Keratinocyte (primary cell): ENCODE measurements around the gene APMAP. TPM values are rescaled to one million over a fixed set of nuclear protein-coding genes. Genes with fewer than 3 reads are reported as not detected.

Experiments
- DNase-seq: peaks from one replicate; pipeline ENCODE4 v3.0.0-alpha.2; 2011; ENCODE audit warnings: low read depth, missing footprints, low spot score
- FAIRE-seq: peaks from 2 replicates; lab custom pipeline; 2011; peaks lifted over from hg19 to GRCh38; lab: Jason Lieb, UNC
- H2AFZ ChIP-seq: 2 replicates; pipeline ENCODE4 v1.6.0; 2012; ENCODE audit warnings: low read length, control low read depth, inconsistent platforms; ENCODE audit not compliant: control insufficient read depth
- H3K27ac ChIP-seq: 2 replicates; pipeline ENCODE4 v1.5.1; 2011; ENCODE audit warnings: low read length; ENCODE audit not compliant: control insufficient read depth, insufficient read depth
- H3K27me3 ChIP-seq: 3 replicates; pipeline ENCODE4 v1.6.0; 2011; ENCODE audit warnings: low read length; ENCODE audit not compliant: control insufficient read depth, insufficient read depth; ENCODE audit errors: extremely low read depth
- H3K36me3 ChIP-seq, 2 experiments: 2 replicates in 1 of 2; 3 replicates in 1 of 2; pipeline ENCODE4 v1.5.1; 2011; ENCODE audit warnings: low read length in 2 of 2, mild to moderate bottlenecking in 1 of 2; ENCODE audit not compliant: control insufficient read depth in 2 of 2, insufficient read depth in 2 of 2; ENCODE audit errors: extremely low read depth in 1 of 2
- H3K4me1 ChIP-seq: 3 replicates; pipeline ENCODE4 v1.5.1; 2011; ENCODE audit warnings: low read length; ENCODE audit not compliant: control insufficient read depth, insufficient read depth; ENCODE audit errors: extremely low read depth
- H3K4me2 ChIP-seq: 3 replicates; pipeline ENCODE4 v1.6.0; 2011; ENCODE audit warnings: low read depth, low read length; ENCODE audit not compliant: control insufficient read depth, insufficient read depth; ENCODE audit errors: extremely low read depth
- H3K4me3 ChIP-seq, 3 experiments: fragments of 200-600 bp in 1 of 3; sonication (generic) in 1 of 3; 2 replicates in 2 of 3; 3 replicates in 1 of 3; pipeline ENCODE4 v1.5.1; 2011 to 2016; ENCODE audit warnings: low read length in 3 of 3, mild to moderate bottlenecking in 3 of 3, control low read depth in 2 of 3, inconsistent platforms in 1 of 3, low read depth in 1 of 3, mixed read lengths in 1 of 3, mixed run types in 1 of 3, moderate library complexity in 1 of 3; ENCODE audit not compliant: control insufficient read depth in 2 of 3, insufficient read depth in 2 of 3; ENCODE audit errors: extremely low read depth in 1 of 3
- H3K79me2 ChIP-seq: 2 replicates; pipeline ENCODE4 v1.6.0; 2012; ENCODE audit warnings: low read length; ENCODE audit not compliant: control insufficient read depth, insufficient read depth
- H3K9ac ChIP-seq: 3 replicates; pipeline ENCODE4 v1.6.0; 2011; ENCODE audit warnings: low read length; ENCODE audit not compliant: control insufficient read depth, insufficient read depth; ENCODE audit errors: extremely low read depth
- H3K9me1 ChIP-seq: 3 replicates; pipeline ENCODE4 v1.6.0; 2011; ENCODE audit warnings: low read length; ENCODE audit not compliant: control insufficient read depth, insufficient read depth; ENCODE audit errors: extremely low read depth
- H3K9me3 ChIP-seq: 2 replicates; pipeline ENCODE4 v1.5.1; 2012; ENCODE audit warnings: low read depth, low read length; ENCODE audit not compliant: control insufficient read depth
- H4K20me1 ChIP-seq: 3 replicates; pipeline ENCODE4 v1.6.0; 2011; ENCODE audit warnings: low read length; ENCODE audit not compliant: control insufficient read depth, insufficient read depth; ENCODE audit errors: extremely low read depth
- EZH2 ChIP-seq: IDR thresholded peaks from one replicate; pipeline ENCODE4 v1.6.1; 2012; ENCODE audit warnings: inconsistent platforms, mild to moderate bottlenecking, low read length, moderate library complexity
- dilution Hi-C: fragments of 300-500 bp; cut with MboI; formaldehyde crosslinking; loops from one replicate; pipeline ENCODE4 v1.7.0; 2020; ENCODE audit warnings: low sequenced_read_pairs; ENCODE audit not compliant: extremely low pct_ligation_motif_present
- polyA plus RNA-seq, 5 experiments: library from polyadenylated mRNA; depleted of rRNA in 3 of 5; stranded (reverse) in 3 of 5; stranded (forward) in 1 of 5; unstranded in 1 of 5; fragments of >200 nt; gene quantifications; 1 replicate in 1 of 5; 2 replicates in 3 of 5; 3 replicates in 1 of 5; pipeline versions ENCODE4 v1.2.1 to v1.2.3, GENCODE V29; 2011 to 2012; ENCODE audit warnings: missing spikeins in 2 of 5, low read depth in 1 of 5, low replicate concordance in 1 of 5
- TF ChIP-seq, protein P1 (sequence below), 3 experiments: IDR thresholded peaks in 1 of 3; conservative IDR thresholded peaks in 1 of 3; optimal IDR thresholded peaks in 1 of 3; 2 replicates in 2 of 3; 3 replicates in 1 of 3; pipeline versions ENCODE3 to v1.5.1; 2011; ENCODE audit warnings: low read length in 3 of 3, mild to moderate bottlenecking in 3 of 3, moderate library complexity in 2 of 3, control low read depth in 1 of 3, inconsistent platforms in 1 of 3; ENCODE audit not compliant: insufficient read depth in 2 of 3; ENCODE audit errors: extremely low read depth in 1 of 3

The APMAP gene
- polyA plus RNA-seq, 1 donor (not counting 4 experiments of a cell fraction or from before 2014, with no cell fraction given), result 48.9 TPM

DNA sequence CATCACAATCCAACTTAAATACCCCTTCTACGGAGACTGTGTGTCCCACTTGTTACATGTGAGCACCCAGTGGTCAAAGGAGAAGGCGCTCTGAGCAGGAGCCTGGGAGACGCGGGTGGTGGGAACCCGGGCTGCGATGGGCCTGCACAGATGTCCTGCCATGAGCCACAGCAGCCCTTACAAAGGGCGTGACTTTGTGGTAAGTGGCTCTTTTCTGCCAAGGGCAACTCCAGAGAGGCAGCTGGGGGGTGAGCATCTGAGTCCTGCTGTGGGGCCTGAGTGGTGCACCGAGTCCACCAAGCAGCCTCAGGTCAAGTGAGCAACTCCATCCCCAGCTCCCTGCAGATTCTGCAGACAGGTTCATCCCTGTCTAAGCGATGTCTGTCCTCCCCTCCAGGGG lies 77.1 kb downstream of the APMAP start:
- Histone ChIP-seq H3K79me2 (no peaks in the 10 kb centered on the region), H3K4me3 (no peak overlapping the region), H3K9me3 (no peaks in the 10 kb centered on the region), H3K4me2 (no peak overlapping the region), H4K20me1 (no peaks in the 10 kb centered on the region), H3K4me1 (no peaks in the 10 kb centered on the region), H3K9me1 (no peaks in the 10 kb centered on the region), H3K27me3 (no peaks in the 10 kb centered on the region), H3K9ac (no peak overlapping the region), H3K27ac (no peak overlapping the region), H2AFZ (no peak overlapping the region), H3K36me3 (no peaks in the 10 kb centered on the region)
- TF ChIP-seq, protein P1, sequence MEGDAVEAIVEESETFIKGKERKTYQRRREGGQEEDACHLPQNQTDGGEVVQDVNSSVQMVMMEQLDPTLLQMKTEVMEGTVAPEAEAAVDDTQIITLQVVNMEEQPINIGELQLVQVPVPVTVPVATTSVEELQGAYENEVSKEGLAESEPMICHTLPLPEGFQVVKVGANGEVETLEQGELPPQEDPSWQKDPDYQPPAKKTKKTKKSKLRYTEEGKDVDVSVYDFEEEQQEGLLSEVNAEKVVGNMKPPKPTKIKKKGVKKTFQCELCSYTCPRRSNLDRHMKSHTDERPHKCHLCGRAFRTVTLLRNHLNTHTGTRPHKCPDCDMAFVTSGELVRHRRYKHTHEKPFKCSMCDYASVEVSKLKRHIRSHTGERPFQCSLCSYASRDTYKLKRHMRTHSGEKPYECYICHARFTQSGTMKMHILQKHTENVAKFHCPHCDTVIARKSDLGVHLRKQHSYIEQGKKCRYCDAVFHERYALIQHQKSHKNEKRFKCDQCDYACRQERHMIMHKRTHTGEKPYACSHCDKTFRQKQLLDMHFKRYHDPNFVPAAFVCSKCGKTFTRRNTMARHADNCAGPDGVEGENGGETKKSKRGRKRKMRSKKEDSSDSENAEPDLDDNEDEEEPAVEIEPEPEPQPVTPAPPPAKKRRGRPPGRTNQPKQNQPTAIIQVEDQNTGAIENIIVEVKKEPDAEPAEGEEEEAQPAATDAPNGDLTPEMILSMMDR (optimal IDR thresholded peaks at IDR 0.05 in 1 of 3, IDR thresholded peaks at IDR 0.05 in 1 of 3, conservative IDR thresholded peaks at IDR 0.05 in 1 of 3; ENCODE audit: extremely low read depth in 1 of 3, insufficient read depth in 2 of 3, low read length in 3 of 3), result no peak
- TF ChIP-seq EZH2, result no peak
- dilution Hi-C loops, result no loop called here
- DNase-seq, result no peak
- no peak for FAIRE-seq

- TF ChIP-seq, protein P1 (optimal IDR thresholded peaks at IDR 0.05 in 1 of 3, IDR thresholded peaks at IDR 0.05 in 1 of 3, conservative IDR thresholded peaks at IDR 0.05 in 1 of 3; ENCODE audit: extremely low read depth in 1 of 3, insufficient read depth in 2 of 3, low read length in 3 of 3), result no peak
- no peak for TF ChIP-seq EZH2
- no peak overlapping the region for H3K4me2 ChIP-seq
- FAIRE-seq (no peak), DNase-seq (no peak)
- dilution Hi-C loops, result no loop called here
- no peak overlapping the region for H3K4me3 ChIP-seq
- no peaks in the 10 kb centered on the region for H3K4me1 ChIP-seq
- H3K36me3 ChIP-seq, result no peaks in the 10 kb centered on the region
- no peaks in the 10 kb centered on the region for H4K20me1 ChIP-seq
- no peaks in the 10 kb centered on the region for H3K79me2 ChIP-seq
- no peak overlapping the region for H2AFZ ChIP-seq
- no peaks in the 10 kb centered on the region for H3K9me1 ChIP-seq
- no peaks in the 10 kb centered on the region for H3K27me3 ChIP-seq
- no peak overlapping the region for H3K9ac ChIP-seq
- H3K27ac ChIP-seq, result no peak overlapping the region
- H3K9me3 ChIP-seq, result no peaks in the 10 kb centered on the region
Observed at GRCh38 chr20:24914388-24915241, 77.9 kb downstream of the APMAP start.
